IPS-20b (cell line): Measurements from ENCODE around the gene POLN.

ENCODE experiments used
- H3K27ac ChIP-seq: one replicate; pipeline ENCODE4 v1.5.1; 2013; ENCODE audit warnings: low read length
- H3K27me3 ChIP-seq: 2 replicates; pipeline ENCODE4 v1.6.1; 2013; ENCODE audit warnings: mild to moderate bottlenecking, low read length, inconsistent platforms; ENCODE audit not compliant: insufficient read depth
- H3K36me3 ChIP-seq: 2 replicates; pipeline ENCODE4 v1.6.1; 2013; ENCODE audit warnings: low read depth, mild to moderate bottlenecking, inconsistent platforms, low read length, moderate library complexity; ENCODE audit not compliant: insufficient read depth
- H3K4me1 ChIP-seq: 2 replicates; pipeline ENCODE4 v1.6.1; 2013; ENCODE audit warnings: mild to moderate bottlenecking, control low read depth, inconsistent platforms, low read length, moderate library complexity; ENCODE audit not compliant: insufficient read depth
- H3K4me3 ChIP-seq: 2 replicates; pipeline ENCODE4 v1.5.1; 2013; ENCODE audit warnings: mild to moderate bottlenecking, low read length, inconsistent platforms
- H3K9ac ChIP-seq: 2 replicates; pipeline ENCODE4 v1.6.1; 2013; ENCODE audit warnings: low read depth, mild to moderate bottlenecking, inconsistent platforms, low read length, moderate library complexity
- H3K9me3 ChIP-seq: 2 replicates; pipeline ENCODE4 v1.6.1; 2013; ENCODE audit warnings: mild to moderate bottlenecking, low read depth, low read length, inconsistent platforms; ENCODE audit not compliant: insufficient read depth

POLN gene

GRCh38 chr4:2057382-2058065 is 184.4 kb downstream of the POLN start:
- no peaks in the 10 kb centered on the region for H3K4me1 ChIP-seq
- no peaks in the 10 kb centered on the region for H3K9me3 ChIP-seq
- no peak overlapping the region for H3K9ac ChIP-seq
- H3K27ac ChIP-seq = no peak overlapping the region
- H3K4me3 ChIP-seq = no peak overlapping the region
- H3K36me3 ChIP-seq = no peaks in the 10 kb centered on the region
- H3K27me3 ChIP-seq = peaks cover 62% of the 10 kb centered on the region

GRCh38 chr4:2054217-2054616 is 187.7 kb downstream of the POLN start:
- Histone ChIP-seq H3K36me3 (no peaks in the 10 kb centered on the region), H3K4me3 (no peak overlapping the region), H3K4me1 (peaks cover 5% of the 10 kb centered on the region; the same call in 1 of the 2 replicates), H3K9ac (no peak overlapping the region), H3K27me3 (peaks cover 44% of the 10 kb centered on the region), H3K27ac (no peak overlapping the region), H3K9me3 (no peaks in the 10 kb centered on the region)

- H3K27ac ChIP-seq = no peak overlapping the region
- H3K27me3 ChIP-seq = peaks cover 21% of the 10 kb centered on the region
- H3K4me1 ChIP-seq = peaks cover 5% of the 10 kb centered on the region; the same call in 1 of the 2 replicates
- no peaks in the 10 kb centered on the region for H3K36me3 ChIP-seq
- no peaks in the 10 kb centered on the region for H3K9me3 ChIP-seq
- no peak overlapping the region for H3K4me3 ChIP-seq
- no peak overlapping the region for H3K9ac ChIP-seq
Observed at GRCh38 chr4:2051086-2051485, 190.8 kb downstream of the POLN start.

GRCh38 chr4:2049811-2050210 is 192.1 kb downstream of the POLN start:
- no peak overlapping the region for H3K4me3 ChIP-seq
- no peak overlapping the region for H3K9ac ChIP-seq
- no peak overlapping the region for H3K27ac ChIP-seq
- peaks cover 5% of the 10 kb centered on the region; the same call in 1 of the 2 replicates for H3K4me1 ChIP-seq
- H3K36me3 ChIP-seq = no peaks in the 10 kb centered on the region
- H3K27me3 ChIP-seq = peaks cover 17% of the 10 kb centered on the region
- H3K9me3 ChIP-seq = no peaks in the 10 kb centered on the region

- Histone ChIP-seq H3K4me3 (no peak overlapping the region), H3K36me3 (no peaks in the 10 kb centered on the region), H3K27me3 (peaks cover 17% of the 10 kb centered on the region), H3K9ac (no peak overlapping the region), H3K9me3 (no peaks in the 10 kb centered on the region), H3K4me1 (peaks cover 5% of the 10 kb centered on the region; the same call in 1 of the 2 replicates), H3K27ac (no peak overlapping the region)
Observed at GRCh38 chr4:2049381-2049780, 192.5 kb downstream of the POLN start.

GRCh38 chr4:2048831-2049230 is 193.1 kb downstream of the POLN start:
- Histone ChIP-seq H3K27ac (no peak overlapping the region), H3K36me3 (no peaks in the 10 kb centered on the region), H3K9me3 (no peaks in the 10 kb centered on the region), H3K27me3 (peaks cover 17% of the 10 kb centered on the region), H3K4me3 (no peak overlapping the region), H3K9ac (no peak overlapping the region), H3K4me1 (peaks cover 5% of the 10 kb centered on the region; the same call in 1 of the 2 replicates)

- Histone ChIP-seq H3K9ac (no peak overlapping the region), H3K36me3 (no peaks in the 10 kb centered on the region), H3K4me1 (peaks cover 5% of the 10 kb centered on the region; the same call in 1 of the 2 replicates), H3K4me3 (no peak overlapping the region), H3K27ac (no peak overlapping the region), H3K27me3 (peaks cover 23% of the 10 kb centered on the region), H3K9me3 (no peaks in the 10 kb centered on the region)
Observed at GRCh38 chr4:2047781-2048581, 193.9 kb downstream of the POLN start.

- Histone ChIP-seq H3K4me3 (no peak overlapping the region), H3K9ac (no peak overlapping the region), H3K4me1 (peaks cover 5% of the 10 kb centered on the region; the same call in 1 of the 2 replicates), H3K27ac (no peak overlapping the region), H3K27me3 (peaks cover 30% of the 10 kb centered on the region), H3K9me3 (no peaks in the 10 kb centered on the region), H3K36me3 (no peaks in the 10 kb centered on the region)
Observed at GRCh38 chr4:2047031-2047660, 194.8 kb downstream of the POLN start.

GRCh38 chr4:2046031-2046961 is 195.6 kb downstream of the POLN start:
- Histone ChIP-seq H3K9me3 (no peaks in the 10 kb centered on the region), H3K27ac (no peak overlapping the region), H3K4me3 (no peak overlapping the region), H3K9ac (no peak overlapping the region), H3K36me3 (no peaks in the 10 kb centered on the region), H3K4me1 (peaks cover under 1% of the 10 kb centered on the region; the same call in 1 of the 2 replicates), H3K27me3 (peaks cover 31% of the 10 kb centered on the region)

GRCh38 chr4:2045518-2045951 is 196.4 kb downstream of the POLN start:
- H3K27ac ChIP-seq = no peak overlapping the region
- H3K9me3 ChIP-seq = no peaks in the 10 kb centered on the region
- H3K36me3 ChIP-seq = no peaks in the 10 kb centered on the region
- H3K9ac ChIP-seq = no peak overlapping the region
- no peak overlapping the region for H3K4me3 ChIP-seq
- H3K4me1 ChIP-seq = no peaks in the 10 kb centered on the region
- peaks cover 33% of the 10 kb centered on the region for H3K27me3 ChIP-seq
